ENCODE measurements around the gene ACOT13.
"Not testable (repeated sequence)": the region's sequence is repeated elsewhere in the genome, so short reads cannot be mapped to it uniquely, and the experiment has no call there.

Gene ACOT13

GRCh38 chr6:24666641-24667377, at the start of gene ACOT13, which contains the start of gene TDP2:
ACOT13 (plus strand) TSS chr6:24667077; CDS start chr6:24667264, 187 bp downstream.
TDP2 (minus strand) TSS chr6:24666899; CDS start chr6:24666862, 37 bp downstream.
- peak; percentile 97 for DNase-seq (ENCODE audit: low spot score)

GRCh38 chr6:24619661-24620060, 47.2 kb upstream of the ACOT13 start:
- no peak for DNase-seq (ENCODE audit: low spot score)

- DNase-seq (ENCODE audit: low spot score), result no peak
Measured at GRCh38 chr6:24620637-24621036, 46.2 kb upstream of the ACOT13 start.

GRCh38 chr6:24621626-24622289, 45.1 kb upstream of the ACOT13 start:
- no peak for DNase-seq (ENCODE audit: low spot score)

GRCh38 chr6:24630856-24631505, 35.9 kb upstream of the ACOT13 start:
- DNase-seq (ENCODE audit: low spot score), result no peak

GRCh38 chr6:24631671-24632070, 35.2 kb upstream of the ACOT13 start:
- DNase-seq (ENCODE audit: low spot score), result no peak

- no peak for DNase-seq (ENCODE audit: low spot score)
Measured at GRCh38 chr6:24632573-24632972, 34.3 kb upstream of the ACOT13 start.

- DNase-seq (ENCODE audit: low spot score), result no peak
Measured at GRCh38 chr6:24636681-24637080, 30.2 kb upstream of the ACOT13 start.

GRCh38 chr6:24640166-24640565, 26.7 kb upstream of the ACOT13 start:
- DNase-seq (ENCODE audit: low spot score), result no peak

- DNase-seq (ENCODE audit: low spot score), result not testable (repeated sequence)
Measured at GRCh38 chr6:24640631-24641030, 26.2 kb upstream of the ACOT13 start.

- no peak for DNase-seq (ENCODE audit: low spot score)
Measured at GRCh38 chr6:24642061-24642460, 24.8 kb upstream of the ACOT13 start.

GRCh38 chr6:24643920-24644319, 23.0 kb upstream of the ACOT13 start:
- no peak for DNase-seq (ENCODE audit: low spot score)

- no peak for DNase-seq (ENCODE audit: low spot score)
Measured at GRCh38 chr6:24644377-24644776, 22.5 kb upstream of the ACOT13 start.

- no peak for DNase-seq (ENCODE audit: low spot score)
Measured at GRCh38 chr6:24646771-24647170, 20.1 kb upstream of the ACOT13 start.

- DNase-seq (ENCODE audit: low spot score), result no peak
Measured at GRCh38 chr6:24648276-24648675, 18.6 kb upstream of the ACOT13 start.

GRCh38 chr6:24649691-24650090, 17.2 kb upstream of the ACOT13 start:
- DNase-seq (ENCODE audit: low spot score), result no peak

GRCh38 chr6:24650365-24650764, 16.5 kb upstream of the ACOT13 start:
- DNase-seq (ENCODE audit: low spot score), result no peak

- DNase-seq (ENCODE audit: low spot score), result no peak
Measured at GRCh38 chr6:24655215-24655614, 11.7 kb upstream of the ACOT13 start.

- DNase-seq (ENCODE audit: low spot score), result no peak
Measured at GRCh38 chr6:24658573-24659560, 8.0 kb upstream of the ACOT13 start.

- no peak for DNase-seq (ENCODE audit: low spot score)
Measured at GRCh38 chr6:24659561-24659960, 7.3 kb upstream of the ACOT13 start.

- DNase-seq (ENCODE audit: low spot score), result no peak
Measured at GRCh38 chr6:24660105-24660504, 6.8 kb upstream of the ACOT13 start.

GRCh38 chr6:24661759-24662158, 5.1 kb upstream of the ACOT13 start:
- DNase-seq (ENCODE audit: low spot score), result not testable (repeated sequence)
